Activated gamma-delta T cell treated with Interleukin-2 at 50 U/mL for 16 hours (primary cell): Measurements from ENCODE around the gene RPL21.

Source experiments
- DNase-seq: peaks from one replicate; pipeline ENCODE4 v3.0.0-alpha.2; 2020

Gene RPL21

GRCh38 chr13:27258637-27259386 lies 7.5 kb downstream of the RPL21 start:
- DNase-seq, result no peak

GRCh38 chr13:27259831-27260230 lies 8.5 kb downstream of the RPL21 start:
- no peak for DNase-seq

DNA sequence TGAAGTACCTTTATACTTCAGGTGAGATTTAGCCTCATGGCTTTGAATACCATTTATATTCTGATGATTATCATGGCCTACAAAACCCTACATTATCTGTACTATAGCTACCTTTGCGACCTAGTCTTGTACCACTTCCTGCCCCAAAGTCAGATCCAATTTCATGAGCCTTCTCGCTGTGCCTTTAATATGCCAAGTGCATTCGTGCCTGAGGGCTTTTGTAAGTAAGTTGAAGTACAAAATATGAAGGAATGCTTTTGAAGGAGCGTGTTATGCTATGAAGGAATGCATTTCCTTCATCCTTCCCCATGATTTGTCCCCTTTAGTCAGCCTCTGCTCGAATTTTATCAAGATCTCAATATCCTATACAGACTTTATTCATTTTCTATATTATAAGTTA lies 10.0 kb downstream of the RPL21 start:
- DNase-seq, result no peak

- no peak for DNase-seq
These were observed 12.1 kb downstream of the RPL21 start for GRCh38 chr13:27263438-27263837.

DNA sequence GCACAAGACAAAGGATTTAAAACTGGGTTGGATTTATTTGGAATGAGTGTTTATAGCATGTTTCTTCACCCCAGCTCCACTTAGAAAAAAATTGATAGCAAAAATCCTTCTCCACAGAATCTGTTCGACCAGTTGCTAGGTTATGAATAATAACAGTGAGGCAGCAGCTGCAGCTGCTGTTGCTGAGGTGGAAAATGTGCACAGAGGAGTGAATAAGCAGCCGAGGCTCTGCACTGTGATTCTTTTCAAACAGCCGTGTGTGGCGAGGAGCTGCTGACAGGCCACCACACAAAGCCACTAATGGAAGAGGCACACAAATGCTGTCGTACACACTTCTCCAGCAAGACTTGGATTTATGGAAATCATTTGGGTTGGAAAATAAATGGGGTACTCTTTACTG lies 12.8 kb downstream of the RPL21 start:
- DNase-seq, result no peak

DNA sequence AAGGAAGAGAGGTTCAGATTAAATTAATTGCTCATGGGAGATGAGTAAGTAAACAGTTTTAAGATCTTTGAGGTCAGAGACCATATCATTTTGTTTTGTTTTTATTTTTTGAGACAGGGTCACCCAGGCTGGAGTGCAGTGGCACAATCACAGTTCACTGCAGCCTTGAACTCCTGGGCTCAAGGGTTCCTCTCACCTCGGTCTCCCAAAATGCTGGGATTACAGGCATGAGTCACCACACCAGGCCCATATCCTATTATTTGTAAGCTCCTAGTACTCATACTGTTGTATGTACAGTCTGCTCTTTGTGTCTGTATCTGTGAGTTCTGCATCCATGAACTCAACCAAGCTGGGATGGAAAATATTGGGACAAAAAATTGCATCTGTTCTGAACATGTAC lies 13.3 kb downstream of the RPL21 start:
- no peak for DNase-seq

- DNase-seq, result no peak
These were observed 15.6 kb downstream of the RPL21 start for GRCh38 chr13:27266917-27267316.

- DNase-seq, result no peak
These were observed 16.2 kb downstream of the RPL21 start for GRCh38 chr13:27267596-27267995.

DNA sequence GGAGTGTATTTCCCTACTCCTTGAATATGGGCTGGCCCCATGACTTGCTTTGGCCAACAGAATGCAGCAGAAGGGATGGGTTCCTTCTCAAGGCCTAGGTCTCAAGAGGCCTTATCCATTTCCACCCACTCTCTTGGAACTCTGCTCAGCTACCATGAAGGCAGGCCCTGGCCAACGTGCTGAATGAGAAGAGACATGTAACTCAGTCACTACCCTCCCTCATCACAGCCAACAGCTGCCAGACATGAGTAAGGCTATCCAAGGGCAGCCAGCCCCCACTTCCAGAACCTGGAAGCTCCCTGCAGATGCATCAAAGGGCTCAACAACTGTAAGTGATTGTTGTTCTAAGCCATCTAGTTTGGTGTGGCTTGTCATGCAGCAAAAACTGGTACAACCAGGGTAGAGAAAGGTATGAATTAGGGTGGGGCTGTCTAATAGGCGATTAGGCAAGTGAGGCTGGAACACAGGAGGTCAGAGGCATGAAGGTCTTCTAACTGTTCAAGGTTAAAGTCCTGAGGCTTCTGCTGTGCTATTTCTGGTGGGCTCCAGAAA lies 17.8 kb downstream of the RPL21 start:
- DNase-seq, result no peak

DNA sequence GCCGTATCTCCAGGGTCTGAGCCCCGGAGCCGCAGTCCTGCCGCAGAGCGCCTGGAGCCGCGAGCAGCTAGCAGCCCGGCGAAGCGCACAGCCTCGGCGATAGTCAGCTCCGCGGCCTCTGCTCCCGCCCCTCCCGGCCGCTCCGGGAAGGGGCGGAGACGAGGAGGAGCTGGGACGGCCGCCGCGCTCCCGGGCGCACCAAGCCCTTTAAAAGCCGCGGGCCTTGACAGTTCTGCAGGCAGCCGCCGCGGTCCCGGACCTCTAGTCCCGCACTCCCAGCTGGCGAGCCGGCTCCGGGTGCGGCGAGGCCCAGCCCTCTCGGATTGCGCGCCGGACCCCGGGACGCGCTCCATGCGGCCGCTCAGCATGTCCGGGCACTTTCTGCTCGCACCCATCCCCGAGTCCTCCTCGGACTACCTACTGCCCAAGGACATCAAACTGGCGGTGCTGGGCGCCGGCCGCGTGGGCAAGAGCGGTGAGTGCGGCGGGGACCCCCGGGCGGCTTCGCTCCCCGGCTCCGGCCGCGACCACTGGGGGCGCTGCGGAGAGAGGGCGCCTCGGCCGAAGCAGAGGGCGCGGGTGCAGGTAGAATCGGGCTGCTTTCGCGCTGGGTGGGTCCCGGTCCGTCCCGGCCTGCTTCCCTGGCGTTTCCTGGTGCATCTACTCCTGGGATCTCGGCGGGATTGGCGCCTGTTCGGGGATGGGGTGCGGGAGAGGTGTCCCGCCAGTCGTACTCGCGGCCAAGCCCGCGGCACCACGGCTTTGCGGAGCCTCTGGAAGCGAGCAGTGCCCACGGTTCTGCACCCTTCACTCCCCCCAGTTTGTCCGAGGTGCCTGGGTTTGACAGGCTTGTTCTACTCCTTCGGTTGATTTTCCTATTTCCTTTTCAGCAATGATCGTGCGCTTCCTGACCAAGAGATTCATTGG lies 19.5 kb downstream of the RPL21 start, which contains the start of gene RASL11A:
Gene RASL11A (plus strand): TSS at position 237 of the 927 bp plus-strand sequence. CDS start 115 bp downstream, at position 352.
- peak; percentile 70 for DNase-seq

DNA sequence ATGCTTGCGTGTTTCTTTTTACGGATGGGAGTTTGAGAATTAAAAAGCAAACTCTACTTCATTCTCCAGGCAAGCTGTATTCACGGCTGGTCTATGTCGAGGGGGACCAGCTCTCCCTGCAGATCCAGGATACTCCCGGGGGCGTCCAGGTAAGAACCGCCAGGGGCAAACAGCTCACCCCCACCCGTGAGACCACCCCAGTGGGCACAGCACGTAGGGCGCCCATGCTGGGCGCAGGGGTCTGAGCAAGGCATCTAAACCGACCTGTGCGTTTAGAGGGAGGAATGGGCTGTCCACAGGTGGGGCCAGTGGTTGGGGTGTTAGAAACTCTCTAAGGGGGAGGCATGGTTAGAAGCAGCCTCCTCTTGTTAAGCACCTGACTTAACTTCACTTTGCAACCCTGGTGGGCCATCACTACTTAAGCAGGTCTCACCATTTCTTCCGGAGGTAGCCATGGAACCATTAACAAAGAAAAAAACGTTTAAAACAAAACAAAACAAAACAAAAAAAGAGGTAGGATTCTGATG lies 20.3 kb downstream of the RPL21 start:
- DNase-seq, result no peak

DNA sequence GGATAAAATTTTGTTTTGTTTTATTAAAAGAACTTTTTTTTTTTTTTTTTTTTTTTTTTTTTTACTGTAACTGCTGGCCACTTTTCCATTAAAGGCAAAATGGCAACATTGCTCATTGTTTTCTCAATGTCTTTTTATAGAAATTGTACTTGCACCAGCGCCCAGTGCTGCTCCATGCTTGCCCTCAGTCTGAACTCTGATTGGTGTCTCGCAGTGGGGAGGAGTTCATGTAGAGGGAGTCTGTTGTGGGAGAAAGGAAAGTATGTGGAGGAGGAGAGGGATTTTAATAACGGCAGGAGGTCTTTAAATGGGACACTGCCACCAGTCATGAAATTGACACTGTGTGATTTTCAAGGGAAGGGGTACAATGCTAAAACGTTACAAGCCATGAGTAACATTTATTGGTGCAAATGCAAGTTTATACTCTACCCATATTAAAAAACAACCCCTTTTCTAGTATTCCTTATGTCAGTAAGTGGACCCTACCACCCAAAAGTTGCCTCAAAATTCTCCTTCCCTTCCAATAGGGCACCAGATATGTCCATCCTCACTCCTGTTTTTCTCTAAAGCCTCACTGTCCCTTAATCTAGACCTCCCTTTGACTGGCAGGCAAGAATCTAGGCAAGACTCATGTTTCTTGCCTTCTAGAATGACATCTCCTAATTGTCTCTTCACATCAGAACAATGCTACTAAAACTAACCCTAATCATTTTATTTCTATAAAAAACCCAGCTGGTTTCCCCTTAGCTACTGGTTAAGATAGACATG lies 22.5 kb downstream of the RPL21 start:
- no peak for DNase-seq

DNA sequence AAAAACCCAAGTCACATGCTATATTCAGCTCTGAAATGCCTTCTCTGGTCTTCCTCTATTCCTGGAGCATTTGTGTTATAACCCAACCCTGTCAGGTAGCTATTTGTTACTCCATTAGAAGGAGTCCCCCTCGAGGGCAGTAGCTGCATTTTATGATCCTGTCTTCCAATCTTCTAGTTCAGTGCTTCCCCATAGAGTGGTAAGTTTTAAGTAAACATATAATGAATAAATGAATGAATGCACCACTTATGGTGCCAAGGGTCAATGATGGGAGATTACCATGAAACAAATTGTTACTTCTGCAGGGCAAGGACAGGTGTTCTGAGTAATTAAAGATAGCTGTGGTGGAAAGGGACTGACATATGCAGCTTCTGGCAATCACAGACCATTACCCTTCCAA lies 23.3 kb downstream of the RPL21 start:
- no peak for DNase-seq

DNA sequence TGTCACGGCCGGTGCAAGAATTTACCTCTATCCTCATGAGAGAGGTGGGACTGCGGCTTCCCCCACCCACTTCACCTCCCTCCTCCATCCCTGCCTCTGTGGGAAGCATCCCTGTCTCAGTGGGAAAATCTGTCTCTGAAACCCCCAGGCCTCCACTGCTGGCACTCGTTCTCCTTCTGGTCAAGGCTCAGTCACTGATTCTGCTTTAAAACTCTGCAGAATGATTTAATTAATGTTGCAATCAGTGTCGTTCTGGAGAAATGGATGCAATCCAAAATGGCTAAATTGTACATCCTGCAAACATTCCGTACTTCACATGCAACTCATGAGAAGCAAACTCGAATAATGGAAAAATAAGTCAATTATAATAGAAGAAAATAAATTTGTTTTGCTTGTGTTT lies 24.8 kb downstream of the RPL21 start:
- no peak for DNase-seq

DNA sequence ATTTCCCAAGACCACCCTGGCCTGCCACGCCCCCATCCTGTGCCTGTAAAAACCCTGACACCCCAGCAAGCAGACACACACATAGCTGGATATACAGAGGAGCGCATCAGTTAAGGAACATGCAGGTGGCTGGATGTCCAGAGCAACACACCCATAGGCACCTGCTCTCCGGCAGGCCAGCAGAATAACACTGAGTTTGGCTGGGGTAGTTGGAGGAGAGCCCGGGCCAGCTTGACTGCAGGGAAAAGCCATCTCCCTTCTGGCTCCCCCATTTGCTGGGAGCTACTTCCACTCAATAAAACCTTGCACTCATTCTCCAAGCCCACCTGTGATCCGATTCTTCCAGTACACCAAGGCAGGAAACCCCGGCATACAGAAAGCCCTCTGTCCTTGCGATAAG lies 28.1 kb downstream of the RPL21 start:
- DNase-seq, result no peak

GRCh38 chr13:27280009-27280656 lies 28.8 kb downstream of the RPL21 start:
- no peak for DNase-seq

- no peak for DNase-seq
These were observed 29.5 kb downstream of the RPL21 start for GRCh38 chr13:27280841-27281240.

GRCh38 chr13:27281420-27281819 lies 30.1 kb downstream of the RPL21 start:
- DNase-seq, result no peak

GRCh38 chr13:27283906-27284493 lies 32.6 kb downstream of the RPL21 start:
- DNase-seq, result no peak

GRCh38 chr13:27288392-27288791 lies 37.0 kb downstream of the RPL21 start:
- DNase-seq, result no peak

DNA sequence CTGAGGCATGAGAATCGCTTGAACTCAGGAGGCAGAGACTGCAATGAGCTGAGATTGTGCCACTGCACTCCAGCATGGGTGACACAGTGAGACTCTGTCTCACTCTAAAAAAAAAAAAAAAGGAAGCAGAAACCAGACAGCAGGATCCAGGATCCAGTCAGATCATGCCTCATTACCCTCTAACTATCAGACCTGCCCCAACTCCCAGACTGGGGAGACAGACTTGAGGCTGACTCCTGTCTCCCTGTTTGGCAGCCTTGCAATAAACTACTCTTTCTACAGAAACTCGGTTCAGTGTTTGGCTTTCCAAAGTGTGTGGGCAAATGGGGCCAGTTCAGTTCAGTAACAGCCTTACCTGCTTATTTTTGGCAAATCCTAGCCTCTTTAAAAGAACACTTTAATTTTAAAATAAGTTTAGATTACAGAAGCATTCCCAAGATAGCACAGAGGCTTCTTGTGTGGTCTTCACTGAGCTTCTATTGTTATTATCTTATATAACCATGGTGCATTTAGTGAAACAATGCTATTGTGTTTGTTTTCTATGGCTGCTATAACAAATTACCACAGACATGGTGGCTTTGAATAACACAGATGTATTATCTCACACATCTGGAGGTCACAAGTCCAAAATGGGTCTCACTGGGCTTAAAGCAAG lies 37.8 kb downstream of the RPL21 start:
- DNase-seq, result no peak
